IPS-20b (cell line): Measurements from ENCODE around the gene ALDH4A1.

Experiments
- H3K27ac ChIP-seq: one replicate; pipeline ENCODE4 v1.5.1; 2013; ENCODE audit warnings: low read length
- H3K27me3 ChIP-seq: 2 replicates; pipeline ENCODE4 v1.6.1; 2013; ENCODE audit warnings: mild to moderate bottlenecking, low read length, inconsistent platforms; ENCODE audit not compliant: insufficient read depth
- H3K36me3 ChIP-seq: 2 replicates; pipeline ENCODE4 v1.6.1; 2013; ENCODE audit warnings: low read depth, mild to moderate bottlenecking, inconsistent platforms, low read length, moderate library complexity; ENCODE audit not compliant: insufficient read depth
- H3K4me1 ChIP-seq: 2 replicates; pipeline ENCODE4 v1.6.1; 2013; ENCODE audit warnings: mild to moderate bottlenecking, control low read depth, inconsistent platforms, low read length, moderate library complexity; ENCODE audit not compliant: insufficient read depth
- H3K4me3 ChIP-seq: 2 replicates; pipeline ENCODE4 v1.5.1; 2013; ENCODE audit warnings: mild to moderate bottlenecking, low read length, inconsistent platforms
- H3K9ac ChIP-seq: 2 replicates; pipeline ENCODE4 v1.6.1; 2013; ENCODE audit warnings: low read depth, mild to moderate bottlenecking, inconsistent platforms, low read length, moderate library complexity
- H3K9me3 ChIP-seq: 2 replicates; pipeline ENCODE4 v1.6.1; 2013; ENCODE audit warnings: mild to moderate bottlenecking, low read depth, low read length, inconsistent platforms; ENCODE audit not compliant: insufficient read depth

The ALDH4A1 gene

GRCh38 chr1:18869847-18870594 lies 32.3 kb downstream of the ALDH4A1 start:
- Histone ChIP-seq H3K36me3 (0 out of 2 replicates have a peak, but pooled peaks cover 11% of the 10 kb centered on the region), H3K27ac (no peak overlapping the region), H3K4me1 (no peaks in the 10 kb centered on the region), H3K4me3 (no peak overlapping the region), H3K27me3 (no peaks in the 10 kb centered on the region), H3K9me3 (no peaks in the 10 kb centered on the region), H3K9ac (no peak overlapping the region)

- Histone ChIP-seq H3K4me3 (no peak overlapping the region), H3K9me3 (no peaks in the 10 kb centered on the region), H3K27me3 (no peaks in the 10 kb centered on the region), H3K4me1 (no peaks in the 10 kb centered on the region), H3K36me3 (0 out of 2 replicates have a peak, but pooled peaks cover 4% of the 10 kb centered on the region), H3K9ac (no peak overlapping the region), H3K27ac (no peak overlapping the region)
These were observed 33.4 kb downstream of the ALDH4A1 start for GRCh38 chr1:18868801-18869424.

- no peak overlapping the region for H3K4me3 ChIP-seq
- H3K27ac ChIP-seq: no peak overlapping the region
- H3K9me3 ChIP-seq: no peaks in the 10 kb centered on the region
- 0 out of 2 replicates have a peak, but pooled peaks cover 4% of the 10 kb centered on the region for H3K36me3 ChIP-seq
- H3K27me3 ChIP-seq: no peaks in the 10 kb centered on the region
- H3K4me1 ChIP-seq: no peaks in the 10 kb centered on the region
- no peak overlapping the region for H3K9ac ChIP-seq
These were observed 34.0 kb downstream of the ALDH4A1 start for GRCh38 chr1:18868354-18868753.

GRCh38 chr1:18866846-18867245 lies 35.5 kb downstream of the ALDH4A1 start:
- H3K9me3 ChIP-seq: no peaks in the 10 kb centered on the region
- H3K4me3 ChIP-seq: no peak overlapping the region
- no peaks in the 10 kb centered on the region for H3K4me1 ChIP-seq
- H3K27me3 ChIP-seq: no peaks in the 10 kb centered on the region
- H3K36me3 ChIP-seq: 0 out of 2 replicates have a peak, but pooled peaks cover 1% of the 10 kb centered on the region
- H3K9ac ChIP-seq: no peak overlapping the region
- no peak overlapping the region for H3K27ac ChIP-seq

- Histone ChIP-seq H3K9me3 (no peaks in the 10 kb centered on the region), H3K27ac (no peak overlapping the region), H3K4me1 (no peaks in the 10 kb centered on the region)
These were observed 36.0 kb downstream of the ALDH4A1 start for GRCh38 chr1:18866314-18866713.

GRCh38 chr1:18865176-18865575 lies 37.2 kb downstream of the ALDH4A1 start:
- no peak overlapping the region for H3K27ac ChIP-seq
- H3K9me3 ChIP-seq: no peaks in the 10 kb centered on the region
- H3K36me3 ChIP-seq: no peaks in the 10 kb centered on the region
- H3K4me1 ChIP-seq: no peaks in the 10 kb centered on the region
- H3K9ac ChIP-seq: no peak overlapping the region
- no peak overlapping the region for H3K4me3 ChIP-seq
- H3K27me3 ChIP-seq: no peaks in the 10 kb centered on the region

More at GRCh38 chr1:18866314-18866713, 36.0 kb downstream of the ALDH4A1 start:
- H3K27me3 ChIP-seq: no peaks in the 10 kb centered on the region
- no peak overlapping the region for H3K4me3 ChIP-seq
- H3K9ac ChIP-seq: no peak overlapping the region
- no peaks in the 10 kb centered on the region for H3K36me3 ChIP-seq

GRCh38 chr1:18861590-18861989 lies 40.8 kb downstream of the ALDH4A1 start:
- no peaks in the 10 kb centered on the region for H3K9me3 ChIP-seq
- no peaks in the 10 kb centered on the region for H3K27me3 ChIP-seq
- no peaks in the 10 kb centered on the region for H3K4me1 ChIP-seq
- H3K36me3 ChIP-seq: no peaks in the 10 kb centered on the region
- no peak overlapping the region for H3K9ac ChIP-seq
- no peak overlapping the region for H3K4me3 ChIP-seq
- no peak overlapping the region for H3K27ac ChIP-seq

GRCh38 chr1:18861082-18861481 lies 41.3 kb downstream of the ALDH4A1 start:
- H3K9me3 ChIP-seq: no peaks in the 10 kb centered on the region
- H3K9ac ChIP-seq: no peak overlapping the region
- no peak overlapping the region for H3K27ac ChIP-seq
- no peaks in the 10 kb centered on the region for H3K4me1 ChIP-seq
- H3K27me3 ChIP-seq: no peaks in the 10 kb centered on the region
- H3K36me3 ChIP-seq: no peaks in the 10 kb centered on the region
- no peak overlapping the region for H3K4me3 ChIP-seq

GRCh38 chr1:18859560-18859959 lies 42.8 kb downstream of the ALDH4A1 start, which contains the start of gene TAS1R2:
Gene TAS1R2, minus strand, starts transcription at chr1:18859660. Its CDS starts 0 bp downstream, at chr1:18859660.
- H3K27me3 ChIP-seq: no peaks in the 10 kb centered on the region
- H3K9me3 ChIP-seq: no peaks in the 10 kb centered on the region
- H3K4me1 ChIP-seq: no peaks in the 10 kb centered on the region
- H3K4me3 ChIP-seq: no peak within 1 kb of the TSS
- H3K27ac ChIP-seq: no peak within 1 kb of the TSS
- H3K36me3 ChIP-seq: no peaks in the 10 kb centered on the region
- H3K9ac ChIP-seq: no peak within 1 kb of the TSS

- Histone ChIP-seq H3K9me3 (no peaks in the 10 kb centered on the region), H3K27ac (no peak overlapping the region), H3K4me3 (no peak overlapping the region), H3K27me3 (no peaks in the 10 kb centered on the region), H3K9ac (no peak overlapping the region), H3K36me3 (no peaks in the 10 kb centered on the region), H3K4me1 (no peaks in the 10 kb centered on the region)
These were observed 44.2 kb downstream of the ALDH4A1 start for GRCh38 chr1:18858070-18858688.

- Histone ChIP-seq H3K4me3 (no peak overlapping the region), H3K4me1 (no peaks in the 10 kb centered on the region), H3K36me3 (no peaks in the 10 kb centered on the region), H3K27me3 (peaks cover 8% of the 10 kb centered on the region; the same call in 1 of the 2 replicates), H3K9ac (no peak overlapping the region), H3K9me3 (no peaks in the 10 kb centered on the region), H3K27ac (no peak overlapping the region)
These were observed 45.9 kb downstream of the ALDH4A1 start for GRCh38 chr1:18856435-18856834.
